Gastrocnemius medialis (tissue), 4 donors: ENCODE data around the gene GALNT10.

Experiments used
- CTCF ChIP-seq, 5 experiments: fragments of 450-650 bp in 3 of 5; fragments of 200-600 bp in 2 of 5; sonication (generic) in 2 of 5; IDR thresholded peaks in 4 of 5; conservative IDR thresholded peaks in 1 of 5; 1 replicate in 4 of 5; 2 replicates in 1 of 5; pipeline ENCODE4 v1.5.1; 2016 to 2019; ENCODE audit warnings: antibody characterized with exemption in 5 of 5, mild to moderate bottlenecking in 3 of 5, moderate library complexity in 3 of 5
- POLR2A ChIP-seq, 2 donors: fragments of 450-650 bp; IDR thresholded peaks; one replicate each; pipeline ENCODE4 v1.6.1; 2017; ENCODE audit warnings: antibody characterized with exemption in 2 of 2, mild to moderate bottlenecking in 2 of 2, moderate library complexity in 2 of 2

DNA sequence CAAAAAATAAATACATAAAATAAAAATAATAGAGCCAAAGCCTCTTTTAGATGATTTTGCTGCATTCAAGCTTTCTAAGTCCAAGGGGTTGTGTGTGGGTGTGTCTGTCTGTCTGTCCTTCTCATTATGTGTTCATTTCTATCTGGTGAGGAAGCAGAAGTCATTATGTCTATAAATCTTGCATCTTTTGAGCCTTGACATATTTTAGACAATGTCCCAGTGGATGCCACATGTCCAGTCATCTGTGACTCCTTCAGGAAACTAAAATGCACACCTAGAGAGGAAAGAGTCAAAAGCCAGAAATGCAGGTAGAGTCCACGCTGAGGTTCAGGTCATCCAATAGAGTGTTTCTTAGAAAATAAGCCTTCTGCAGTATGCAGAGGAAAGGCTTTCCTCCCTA lies 80.9 kb downstream of the GALNT10 start:
- TF ChIP-seq POLR2A (IDR thresholded peaks at IDR 0.05) = no peak
- TF ChIP-seq CTCF (IDR thresholded peaks at IDR 0.05 in 4 of 5, conservative IDR thresholded peaks at IDR 0.05 in 1 of 5) = no peak
